ENCODE data around the gene OR9Q1.

Gene OR9Q1

DNA sequence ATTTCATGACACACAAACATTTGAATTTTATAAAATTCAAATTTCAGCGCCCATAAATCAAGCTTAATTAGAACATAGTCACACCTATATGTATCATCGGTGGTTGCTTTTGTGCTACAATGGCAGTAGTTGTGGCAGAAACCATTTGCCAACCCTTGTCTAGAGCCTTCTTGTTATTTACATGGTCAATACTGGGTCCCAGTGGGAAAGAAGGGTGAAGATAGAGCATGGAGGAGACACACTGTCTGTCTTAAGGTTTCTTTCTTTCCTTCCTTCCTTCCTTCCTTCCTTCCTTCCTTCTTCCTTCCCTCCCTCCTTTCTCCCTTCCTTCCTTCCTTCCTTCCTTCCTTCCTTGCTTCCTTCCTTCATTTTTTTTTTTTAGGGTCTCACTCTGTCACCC is 10.8 kb downstream of the OR9Q1 start:
- no peak for DNase-seq (ENCODE audit: low read depth in 2 of 2)

DNA sequence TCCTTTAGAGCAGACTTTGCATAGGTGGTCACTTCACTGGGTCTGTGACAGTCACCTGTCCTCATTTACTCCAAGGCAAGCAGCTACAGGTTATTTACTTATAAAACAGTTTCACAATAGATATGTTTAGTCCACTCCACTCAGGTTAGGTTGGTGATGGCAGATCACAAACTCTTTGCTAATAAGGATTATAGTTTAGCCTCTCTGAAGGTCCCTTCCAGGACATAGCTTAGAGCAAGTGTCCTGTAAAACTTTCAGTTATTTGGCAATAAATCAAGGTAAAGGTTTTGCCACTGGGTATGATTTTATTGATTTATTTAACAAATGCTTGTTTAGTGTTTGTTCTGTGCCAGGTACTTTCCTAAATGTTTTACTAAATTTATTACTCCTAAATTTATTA is 15.9 kb downstream of the OR9Q1 start:
- DNase-seq (ENCODE audit: low read depth in 2 of 2): no peak

DNA sequence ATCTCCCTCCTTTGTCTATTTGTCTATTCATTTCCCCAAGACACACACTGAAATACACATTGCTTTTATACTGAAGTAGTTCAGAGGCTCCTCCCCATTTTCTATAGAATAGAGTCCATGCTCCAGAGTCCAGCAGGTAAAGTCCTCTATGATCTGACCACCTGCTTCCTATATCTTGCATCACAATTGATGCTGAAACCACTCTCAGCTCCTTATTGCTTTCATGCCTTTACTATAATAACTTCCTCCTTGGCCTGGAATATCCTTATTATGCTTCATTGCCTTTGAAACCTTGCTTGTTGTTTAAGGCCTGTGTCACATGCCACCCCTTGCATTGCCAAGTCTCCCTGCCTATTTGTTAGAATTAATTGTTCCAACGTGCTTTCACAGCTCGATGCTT is 19.7 kb downstream of the OR9Q1 start:
- DNase-seq (ENCODE audit: low read depth in 2 of 2): no peak

DNA sequence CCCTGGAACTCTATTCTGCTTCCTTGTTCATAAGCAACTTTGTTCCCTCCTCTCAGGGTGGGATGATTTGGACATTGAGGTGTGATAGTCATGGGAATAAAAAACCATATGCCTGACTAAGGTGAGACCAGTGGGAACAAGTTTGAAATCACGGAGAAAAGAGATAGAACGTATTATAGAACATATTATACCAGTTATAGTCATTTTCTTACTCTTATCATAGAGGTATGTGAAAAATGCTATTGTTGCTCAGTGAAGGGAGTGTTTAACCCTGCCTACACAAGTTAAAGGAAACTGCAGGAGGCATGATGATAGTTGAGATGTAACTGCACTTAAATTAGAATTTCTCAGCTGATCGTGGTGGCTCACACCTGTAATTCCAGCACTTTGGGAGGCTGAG is 22.6 kb downstream of the OR9Q1 start:
- no peak for DNase-seq (ENCODE audit: low read depth in 2 of 2)

DNA sequence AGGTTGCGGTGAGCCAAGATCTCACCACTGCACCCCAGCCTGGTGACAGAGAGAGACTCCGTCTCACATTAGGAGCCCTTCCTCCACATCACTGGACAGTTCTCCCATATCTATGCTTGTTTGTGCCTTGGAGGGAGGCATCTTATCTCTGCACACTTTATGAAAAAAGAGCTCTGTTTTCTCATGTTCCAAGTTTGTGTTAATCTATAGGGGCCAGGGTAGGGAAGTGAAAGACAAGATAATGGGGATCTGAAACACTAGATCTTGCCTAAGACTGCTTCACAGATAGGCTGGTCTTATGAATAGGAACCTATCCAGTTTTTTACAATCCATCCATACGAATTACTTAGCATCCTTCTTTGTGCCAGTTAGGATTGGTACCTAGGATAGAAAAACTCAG is 24.1 kb downstream of the OR9Q1 start:
- no peak for DNase-seq (ENCODE audit: low read depth in 2 of 2)

DNA sequence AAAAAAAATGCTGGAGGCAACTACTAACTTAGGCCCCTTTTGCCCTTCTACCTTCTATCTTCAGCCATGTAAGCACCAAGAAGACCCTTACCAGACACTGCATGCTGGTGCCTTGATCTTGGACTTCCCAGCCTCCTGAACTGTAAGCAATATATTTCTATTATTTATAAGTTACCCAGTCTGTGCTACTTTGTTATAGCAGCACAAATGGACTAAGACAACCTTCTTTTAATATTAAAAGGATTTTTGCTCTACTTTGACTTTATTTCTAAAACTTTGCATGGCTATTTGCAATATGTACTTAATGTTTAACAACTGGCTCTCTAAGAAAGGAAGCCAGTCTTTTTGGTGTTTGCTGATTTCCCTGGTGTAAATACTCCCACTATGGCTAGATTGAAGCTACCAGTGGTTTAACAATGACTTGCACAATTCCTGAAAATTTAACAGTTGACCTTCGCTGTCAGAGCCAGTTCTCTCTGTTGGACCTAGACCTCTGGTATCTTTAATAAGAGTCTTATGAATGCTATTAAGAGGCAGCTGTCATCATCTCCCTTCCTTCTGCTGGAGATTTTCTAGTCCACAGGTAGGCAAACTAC is 32.2 kb downstream of the OR9Q1 start:
- no peak for DNase-seq (ENCODE audit: low read depth in 2 of 2)

DNA sequence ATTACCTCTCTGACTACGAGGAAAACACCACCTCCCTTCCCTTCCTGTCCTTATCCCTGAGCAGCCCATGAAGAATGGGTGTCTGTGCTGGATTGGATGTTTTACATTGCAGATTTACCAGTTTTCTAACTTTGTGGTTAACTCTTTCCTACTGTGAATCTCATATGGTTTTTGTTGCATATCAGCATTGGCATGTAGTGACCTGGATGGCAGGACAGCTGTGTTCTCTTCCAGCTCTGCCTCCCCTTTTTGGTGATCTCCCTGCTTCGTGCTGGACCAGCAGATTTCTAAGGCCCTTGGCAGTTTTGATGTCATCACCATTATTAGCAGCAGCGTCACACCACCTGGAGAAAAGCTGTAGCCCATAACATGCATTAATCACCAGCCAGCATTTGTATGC is 33.8 kb downstream of the OR9Q1 start:
- no peak for DNase-seq (ENCODE audit: low read depth in 2 of 2)

DNA sequence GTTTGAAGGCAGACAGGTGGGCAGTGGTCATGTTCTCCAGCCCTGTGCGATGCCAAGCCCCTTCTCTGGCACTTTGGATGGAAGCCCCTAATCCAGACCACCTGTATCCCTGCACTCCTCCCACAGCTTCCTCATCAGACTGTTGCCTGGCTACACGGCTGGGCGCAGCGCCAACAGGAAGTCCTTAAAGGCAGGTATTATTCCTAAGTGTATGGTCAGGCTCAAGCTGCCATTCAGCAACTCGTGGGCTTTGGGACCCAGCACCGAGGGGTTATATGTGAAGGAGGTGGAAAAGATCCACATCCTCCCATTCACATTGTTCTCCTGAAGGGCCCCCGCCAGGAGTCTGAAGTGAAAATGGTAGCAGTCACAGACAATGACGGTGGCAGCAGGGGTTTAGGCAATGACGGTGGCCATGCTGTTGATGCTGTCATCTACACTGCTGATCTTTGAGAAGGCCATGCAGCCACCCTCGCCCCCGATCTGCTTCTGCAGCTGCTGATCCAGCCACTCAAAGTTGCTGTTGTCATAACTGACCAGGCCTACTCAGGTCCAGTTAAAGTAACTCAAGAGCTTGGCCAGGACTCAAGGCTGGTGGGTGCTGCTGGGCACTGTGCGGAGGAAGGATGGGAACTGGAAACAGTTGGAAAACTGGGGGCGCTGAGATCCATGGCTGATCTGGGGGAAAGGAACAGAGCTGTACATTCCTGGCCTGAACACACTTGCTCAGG is 34.8 kb downstream of the OR9Q1 start:
- no peak for DNase-seq (ENCODE audit: low read depth in 2 of 2)

DNA sequence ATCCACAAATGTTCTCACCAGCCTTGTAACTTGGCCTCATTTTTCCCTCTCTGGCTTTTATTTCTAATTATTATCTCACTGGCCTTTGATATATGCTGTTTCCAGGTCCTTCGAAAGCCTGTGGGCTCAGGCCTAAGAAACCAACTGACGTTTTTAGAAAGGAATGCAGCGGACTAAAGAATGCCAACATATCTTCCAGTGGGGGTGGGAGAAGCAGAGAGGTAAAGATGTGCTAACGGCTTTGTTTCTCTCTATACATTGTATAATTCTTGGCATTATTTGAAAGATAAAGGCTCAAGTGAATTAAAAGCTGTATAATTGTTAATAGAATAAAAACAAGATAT is 35.3 kb downstream of the OR9Q1 start:
- DNase-seq (ENCODE audit: low read depth in 2 of 2): no peak

DNA sequence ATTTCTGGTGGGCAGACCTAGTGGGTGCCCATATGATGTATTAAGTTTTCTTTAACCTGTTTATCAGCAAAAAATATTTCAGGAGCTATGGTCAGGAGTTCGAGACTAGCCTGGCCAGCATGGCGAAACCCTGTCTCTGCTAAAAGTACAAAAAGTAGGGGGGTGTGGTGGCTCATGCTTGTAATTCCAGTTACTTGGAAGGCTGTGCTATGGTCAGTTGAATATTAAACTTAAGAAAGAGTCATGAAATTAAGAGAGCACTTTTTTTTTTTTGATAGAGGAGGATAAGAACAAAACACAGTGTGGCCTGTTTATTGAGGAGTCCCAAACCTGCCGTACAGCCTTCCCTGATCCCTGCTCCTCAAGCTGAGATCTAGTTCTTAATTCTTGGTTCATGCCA is 36.9 kb downstream of the OR9Q1 start:
- DNase-seq (ENCODE audit: low read depth in 2 of 2): no peak

DNA sequence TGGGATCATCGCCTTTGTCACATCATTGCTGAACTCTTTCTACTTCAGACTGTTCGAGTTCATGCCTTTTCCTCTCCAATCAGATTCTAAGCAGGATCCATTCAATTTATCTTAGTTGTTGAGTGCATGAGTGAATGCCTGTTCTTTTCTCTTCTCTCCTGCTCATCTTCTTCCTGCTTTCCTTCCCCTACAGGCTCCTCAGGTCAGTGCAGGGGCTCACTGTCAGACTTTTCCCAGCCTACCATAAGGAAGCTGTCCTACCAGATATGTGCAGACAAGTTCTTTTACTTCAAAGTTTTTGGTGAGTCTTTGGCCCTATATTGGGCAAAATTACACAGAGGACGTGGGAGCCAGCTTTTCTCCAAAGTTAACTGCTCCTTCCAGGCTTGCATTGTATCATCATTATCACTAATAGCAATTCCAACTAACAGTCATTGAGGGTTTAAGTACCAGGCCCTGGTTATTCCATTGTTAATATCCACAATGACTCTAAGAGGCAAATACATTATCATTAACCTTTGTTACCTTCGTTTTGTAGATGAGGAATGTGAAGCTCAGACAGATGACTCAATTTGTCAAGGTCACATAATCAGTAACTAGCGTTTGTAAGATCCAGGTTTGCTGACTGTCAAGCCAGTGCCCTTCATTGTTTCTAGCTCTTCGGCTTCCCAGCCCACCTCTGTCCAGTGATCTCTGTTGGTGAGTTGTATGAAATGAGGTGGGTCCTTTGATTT is 37.4 kb downstream of the OR9Q1 start:
- DNase-seq (ENCODE audit: low read depth in 2 of 2): no peak

DNA sequence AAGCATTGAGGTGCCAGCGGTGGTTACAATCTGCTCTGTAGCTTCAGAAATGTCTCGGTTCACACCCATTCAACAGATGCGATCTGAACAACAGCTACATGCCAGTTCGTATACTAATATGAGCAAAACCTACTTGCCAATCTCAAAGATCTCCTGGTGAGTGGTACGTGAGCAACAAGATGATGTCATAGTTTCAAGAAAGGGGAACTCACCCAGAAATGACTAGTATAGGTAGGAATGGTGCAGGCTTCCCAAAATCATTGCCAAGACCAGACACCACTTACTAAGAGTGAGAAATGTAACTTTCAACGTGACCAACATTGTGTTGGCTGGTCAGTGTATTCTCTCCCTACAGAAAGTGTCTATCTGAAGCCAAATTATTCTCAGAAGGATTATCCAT is 38.1 kb downstream of the OR9Q1 start:
- no peak for DNase-seq (ENCODE audit: low read depth in 2 of 2)

DNA sequence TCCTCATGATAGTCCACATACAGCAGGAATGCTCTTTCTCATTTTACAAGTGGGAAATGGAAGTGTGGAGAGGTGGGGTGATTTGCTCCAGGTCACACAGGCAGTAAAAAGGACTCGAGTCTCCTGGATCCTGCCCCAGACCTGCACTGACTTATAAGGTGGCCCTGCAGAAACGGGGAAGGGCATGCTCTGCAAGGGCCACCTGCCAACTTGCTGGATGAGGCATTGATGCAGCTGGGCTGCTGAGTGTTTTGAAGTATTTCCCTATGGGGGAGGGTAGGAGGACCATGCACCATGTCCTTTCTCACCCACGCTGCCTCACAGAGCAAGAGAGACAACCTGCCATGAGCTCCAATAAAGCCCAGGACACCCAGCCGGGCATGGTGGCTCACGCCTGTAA is 44.0 kb downstream of the OR9Q1 start:
- no peak for DNase-seq (ENCODE audit: low read depth in 2 of 2)

DNA sequence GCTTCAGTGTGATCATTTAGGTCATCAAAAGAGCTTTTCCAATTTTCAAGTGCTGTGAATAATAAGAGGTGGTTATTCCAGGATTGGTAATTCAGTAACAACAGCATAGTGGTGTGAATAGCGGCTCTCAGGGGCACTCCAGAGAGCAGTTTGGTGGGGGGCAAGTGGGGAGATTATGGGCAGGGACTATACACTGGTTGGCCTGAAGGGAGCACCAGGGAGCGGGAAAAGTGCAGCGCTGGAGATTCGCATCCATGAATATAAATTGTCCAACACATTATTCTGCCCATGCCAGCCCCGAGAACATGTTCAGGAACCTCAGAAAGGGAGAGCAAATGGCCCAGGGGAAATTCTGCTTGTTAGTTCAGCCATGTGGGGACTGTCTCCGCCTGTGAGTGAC is 45.0 kb downstream of the OR9Q1 start:
- no peak for DNase-seq (ENCODE audit: low read depth in 2 of 2)

DNA sequence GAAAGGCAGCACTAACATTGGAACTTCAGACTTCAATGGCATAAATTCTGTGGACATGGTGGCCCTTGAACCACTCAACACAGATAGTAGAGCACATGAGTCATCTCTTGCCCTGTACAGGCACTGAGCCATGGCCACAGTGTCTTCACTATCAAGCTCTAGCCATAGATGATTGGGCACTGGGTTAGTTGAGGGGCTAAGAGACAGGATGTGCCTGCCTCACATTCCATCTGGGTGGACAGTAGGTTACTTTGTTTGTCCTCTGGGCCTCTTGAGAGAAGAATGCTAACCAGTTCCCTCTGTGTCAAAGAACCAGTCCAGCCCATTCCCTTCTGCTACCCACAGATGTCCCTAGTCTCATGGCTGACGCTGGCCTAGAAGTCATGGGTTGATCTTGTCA is 46.9 kb downstream of the OR9Q1 start:
- DNase-seq (ENCODE audit: low read depth in 2 of 2): no peak

DNA sequence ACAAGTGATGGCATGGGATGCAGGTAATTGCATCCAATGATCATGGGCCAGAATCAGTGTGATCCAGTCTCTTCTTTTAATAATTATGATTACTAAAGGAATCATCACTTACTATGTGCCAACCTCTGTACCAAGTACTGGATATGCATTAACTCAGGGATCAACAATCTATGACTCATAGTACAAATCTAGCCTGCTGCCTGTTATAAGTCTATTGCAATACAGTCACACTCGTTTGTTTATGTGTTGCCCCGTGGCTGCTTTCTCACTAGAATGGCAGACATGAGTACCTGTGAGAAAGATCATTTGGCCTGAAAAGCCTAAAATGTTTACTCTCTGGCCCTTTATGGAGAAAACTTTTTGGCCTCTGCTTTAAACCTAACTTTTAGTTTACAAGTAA is 52.1 kb downstream of the OR9Q1 start:
- no peak for DNase-seq (ENCODE audit: low read depth in 2 of 2)

DNA sequence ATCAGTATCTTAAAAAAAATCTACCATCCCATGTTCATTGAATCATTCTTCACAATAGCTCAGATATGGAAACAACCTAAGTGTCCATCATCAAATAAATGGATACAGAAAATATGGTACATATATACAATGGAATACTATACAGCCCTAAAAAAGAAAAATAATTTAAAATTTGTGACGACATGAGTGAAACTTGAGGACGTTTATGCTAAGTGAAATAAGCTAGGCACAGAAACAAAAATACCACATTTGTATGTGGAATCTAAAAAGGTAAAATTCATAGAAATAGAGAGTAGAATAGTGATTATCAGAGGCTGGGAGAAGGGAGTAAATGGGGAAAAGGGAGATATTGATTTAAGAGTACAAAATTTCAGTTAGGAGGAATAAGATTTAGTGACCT is 62.8 kb downstream of the OR9Q1 start:
- DNase-seq (ENCODE audit: low read depth in 2 of 2): no peak

DNA sequence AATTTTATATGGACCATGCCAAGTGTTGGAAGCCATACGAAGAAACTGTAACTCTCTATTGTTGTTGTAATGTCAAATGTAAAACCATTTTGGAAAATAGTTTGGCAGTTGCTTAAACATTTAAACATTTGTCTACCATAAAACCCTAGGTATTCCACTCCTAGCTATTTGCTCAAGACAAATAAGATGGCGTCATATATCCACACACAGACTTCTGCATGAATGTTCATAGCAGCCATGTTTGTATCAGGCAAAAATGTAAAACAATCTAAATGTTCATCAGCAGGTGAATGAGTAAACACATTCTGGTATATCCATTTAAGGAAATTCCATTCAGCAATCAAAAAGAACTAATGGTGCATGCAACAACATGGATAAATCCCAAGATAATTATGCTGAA is 73.8 kb downstream of the OR9Q1 start:
- DNase-seq (ENCODE audit: low read depth in 2 of 2): no peak

DNA sequence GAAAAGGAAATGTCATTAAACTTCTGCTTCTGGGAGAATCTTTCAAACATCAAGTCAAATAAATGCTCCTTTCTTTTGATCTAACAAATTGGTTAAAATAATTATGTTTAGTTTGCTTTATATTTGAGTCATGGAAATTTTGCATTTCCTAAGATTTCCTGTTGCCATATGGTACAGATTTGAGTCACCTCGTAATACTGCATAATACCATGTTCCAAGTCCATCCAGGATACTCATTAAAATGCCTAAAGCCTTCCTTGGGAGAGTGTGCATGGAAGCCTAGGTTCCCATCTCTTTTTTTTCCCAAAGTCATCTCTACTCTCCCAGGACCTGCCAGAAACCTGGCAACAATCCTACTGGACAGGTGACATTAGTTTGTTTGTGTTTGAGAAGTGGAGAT is 97.4 kb downstream of the OR9Q1 start:
- DNase-seq (ENCODE audit: low read depth in 2 of 2): no peak

DNA sequence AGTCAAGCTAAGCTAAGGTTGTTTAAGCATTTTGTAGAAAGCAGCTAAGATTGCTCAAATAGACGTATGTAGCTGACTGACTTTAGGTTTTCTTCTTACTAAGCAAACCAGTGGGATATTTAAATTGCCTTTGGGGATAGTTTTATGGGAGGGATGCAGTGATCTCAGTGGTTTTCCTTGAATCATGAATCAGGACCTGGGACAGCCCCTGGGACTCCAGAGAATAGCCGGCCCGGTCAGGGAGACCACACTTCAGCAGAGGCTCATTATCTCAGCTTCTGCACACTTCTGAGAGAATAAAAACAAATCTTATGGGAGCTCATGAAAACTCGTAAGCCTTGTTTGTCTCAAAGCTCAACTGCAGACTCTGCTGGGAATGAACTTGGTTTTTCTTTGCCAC is 101.8 kb downstream of the OR9Q1 start, which contains the start of gene OR9I1:
Gene OR9I1, minus strand, starts transcription at position 62 of the 400 bp plus-strand sequence. CDS start 6,086 bp downstream, outside the sequence.
- DNase-seq (ENCODE audit: low read depth in 2 of 2): no peak

DNA sequence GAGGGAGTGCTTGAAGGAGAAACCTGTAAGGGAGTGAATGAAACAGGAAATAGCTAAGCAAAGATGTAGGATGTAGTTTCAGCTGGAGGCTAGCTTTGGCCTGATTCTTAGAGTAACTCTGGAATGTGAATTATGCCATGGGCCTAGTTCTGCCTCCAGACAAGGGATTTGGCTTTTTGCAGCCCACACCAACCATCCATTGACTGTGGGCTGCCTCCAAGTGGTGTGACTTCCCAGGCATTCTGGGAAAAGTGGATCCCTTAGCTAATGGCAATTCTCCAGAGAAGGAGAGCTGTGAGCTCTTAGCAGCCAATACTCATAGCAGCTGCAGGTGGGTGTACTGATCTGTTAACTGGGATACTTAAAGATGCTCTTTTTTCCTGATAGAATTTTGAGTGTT is 103.7 kb downstream of the OR9Q1 start:
- no peak for DNase-seq (ENCODE audit: low read depth in 2 of 2)

DNA sequence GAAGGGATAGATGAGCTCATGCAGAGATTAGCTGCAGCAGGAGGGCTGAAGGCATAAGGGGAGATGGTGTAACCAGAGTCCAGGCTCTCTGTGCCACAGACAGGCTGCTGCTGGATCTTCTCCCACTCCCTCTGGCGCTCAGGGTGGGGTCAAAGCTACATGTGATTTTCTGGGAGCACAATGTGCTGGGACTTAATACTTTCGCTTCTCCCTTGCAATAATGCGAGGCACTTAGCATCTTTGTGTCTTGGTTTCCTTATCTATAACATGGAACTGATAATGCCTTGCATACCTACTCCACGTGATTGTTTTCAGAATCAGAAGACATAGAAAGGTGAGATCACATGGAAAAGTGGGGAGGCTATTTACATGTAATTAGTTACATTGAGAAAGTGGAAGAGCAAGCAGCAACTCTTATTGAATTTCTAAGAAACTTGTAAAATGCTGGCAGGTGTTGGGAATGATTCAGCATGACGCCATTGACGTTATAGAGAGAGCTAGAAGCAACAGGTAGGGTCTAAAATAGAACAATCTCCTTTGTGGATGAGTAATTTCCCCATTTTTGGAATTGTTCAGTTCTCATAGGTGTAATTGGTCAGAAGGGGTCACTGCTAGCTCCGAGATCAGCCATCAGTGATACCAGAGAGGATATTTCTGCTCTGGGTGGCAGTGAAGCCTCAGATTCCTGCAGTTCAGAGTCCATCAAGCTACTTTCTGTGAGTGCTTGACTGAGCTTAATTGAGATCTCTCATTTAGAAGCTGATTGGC is 109.8 kb downstream of the OR9Q1 start:
- DNase-seq (ENCODE audit: low read depth in 2 of 2): no peak

DNA sequence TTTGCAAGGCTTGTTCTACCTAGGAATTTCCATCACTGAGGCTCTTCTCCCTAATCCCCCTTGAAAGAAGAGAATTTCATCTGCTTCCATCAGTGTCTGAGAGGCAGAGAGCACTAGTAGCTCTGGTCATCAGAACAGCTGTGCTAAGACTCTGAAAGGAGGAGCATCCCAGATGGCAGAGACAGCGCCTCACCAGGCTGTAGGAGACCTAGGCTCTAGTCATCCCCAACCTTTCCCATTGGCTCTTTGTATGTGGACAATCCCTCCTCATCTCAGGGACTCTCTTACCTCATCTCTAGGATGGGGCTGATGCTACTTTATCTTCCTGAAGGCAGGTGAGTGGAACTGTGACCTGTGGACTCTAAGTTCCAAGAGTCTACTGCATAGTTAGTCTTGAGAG is 110.5 kb downstream of the OR9Q1 start:
- DNase-seq (ENCODE audit: low read depth in 2 of 2): no peak
